AG04449 (cell line): Measurements from ENCODE around the gene EPB41L4B.
"Not testable (repeated sequence)": the region's sequence is repeated elsewhere in the genome, so short reads cannot be mapped to it uniquely, and the experiment has no call there.

Experiments used
- CTCF ChIA-PET: fragments of 350-600 bp; formaldehyde crosslinking; extraction: SDS; loops from one replicate; lab custom pipeline; 2021; ENCODE audit warnings: antibody characterized with exemption; lab: Yijun Ruan, JAX
- POLR2A ChIA-PET: fragments of 400-600, 350-600 bp; formaldehyde crosslinking; extraction: SDS; loops from one replicate; lab custom pipeline; 2020; ENCODE audit warnings: antibody characterized with exemption, inconsistent platforms; lab: Yijun Ruan, JAX
- DNase-seq: peaks from one replicate; pipeline ENCODE4 v3.0.0-alpha.2; 2010; ENCODE audit warnings: low read depth, low spot score
- H3K4me3 ChIP-seq: 2 replicates; pipeline ENCODE4 v1.5.1; 2011; ENCODE audit warnings: low read depth, mild to moderate bottlenecking, control low read depth, low read length
- CTCF ChIP-seq: IDR thresholded peaks from one replicate; pipeline ENCODE4 v1.5.1; 2011; ENCODE audit warnings: mild to moderate bottlenecking, moderate library complexity, low read length, control low read depth, inconsistent platforms; ENCODE audit not compliant: insufficient read depth; ENCODE audit errors: missing control alignments

The EPB41L4B gene

GRCh38 chr9:109132567-109133021 is 188.3 kb downstream of the EPB41L4B start:
- H3K4me3 ChIP-seq, result no peak overlapping the region
- POLR2A ChIA-PET, result no interaction called here
- no peak for TF ChIP-seq CTCF
- DNase-seq, result no peak
- CTCF ChIA-PET, result no interaction called here

GRCh38 chr9:109129470-109130197 is 191.2 kb downstream of the EPB41L4B start:
- ChIA-PET CTCF (no interaction called here), POLR2A (no interaction called here)
- TF ChIP-seq CTCF, result no peak
- no peak overlapping the region for H3K4me3 ChIP-seq
- no peak for DNase-seq

- CTCF ChIA-PET, DNase-seq, H3K4me3 ChIP-seq, POLR2A ChIA-PET: not testable (repeated sequence)
These were observed 194.2 kb downstream of the EPB41L4B start for GRCh38 chr9:109126671-109127070.

GRCh38 chr9:109124121-109124520 is 196.7 kb downstream of the EPB41L4B start:
- ChIA-PET CTCF (no interaction called here), POLR2A (no interaction called here)
- no peak overlapping the region for H3K4me3 ChIP-seq
- no peak for TF ChIP-seq CTCF
- no peak for DNase-seq

- CTCF ChIA-PET, result no interaction called here
- TF ChIP-seq CTCF, result no peak
- POLR2A ChIA-PET, result no interaction called here
- no peak for DNase-seq
- H3K4me3 ChIP-seq, result no peak overlapping the region
These were observed 197.9 kb downstream of the EPB41L4B start for GRCh38 chr9:109122726-109123621.
